OCI-LY7 (cell line): ENCODE results near the gene PHKB. TPM values are rescaled to one million over a fixed set of nuclear protein-coding genes. Genes with fewer than 3 reads are reported as not detected.

Experiments used
- BruUV-seq: library from RNA; stranded (reverse); fragments of 400-500 nt; replicated peaks from 2 replicates; lab custom pipeline; 2021; lab: Mats Ljungman, UMichigan
- CTCF ChIA-PET: fragments of 300-600 bp; sonication (Branson Sonifier 250); formaldehyde crosslinking; loops from one replicate; lab custom pipeline; 2022; ENCODE audit warnings: antibody characterized with exemption; ENCODE audit not compliant: unreplicated experiment; lab: Charles Lee
- POLR2A ChIA-PET: fragments of 300-600 bp; sonication (Branson Sonifier 250); formaldehyde crosslinking; loops from one replicate; lab custom pipeline; 2022; ENCODE audit warnings: antibody characterized with exemption; lab: Charles Lee
- DNase-seq: peaks from one replicate; pipeline ENCODE4 v3.0.0-alpha.2; 2015; ENCODE audit warnings: low spot score
- H2AFZ ChIP-seq: fragments of 200-600 bp; sonication (generic), shearing (Covaris generic); 2 replicates; pipeline ENCODE4 v1.6.1; 2014; ENCODE audit warnings: mild to moderate bottlenecking, antibody characterized with exemption, low read length, moderate library complexity
- H3K27ac ChIP-seq: fragments of 200-600 bp; sonication (generic); 2 replicates; pipeline ENCODE4 v1.5.1; 2014; ENCODE audit warnings: mixed run types, low read depth, mild to moderate bottlenecking, moderate library complexity, low read length, inconsistent platforms; ENCODE audit not compliant: poor library complexity, severe bottlenecking
- H3K36me3 ChIP-seq: fragments of 200-600 bp; sonication (generic); 2 replicates; pipeline ENCODE4 v1.6.1; 2014; ENCODE audit warnings: mild to moderate bottlenecking, antibody characterized with exemption, low read length, moderate library complexity, mixed read lengths; ENCODE audit not compliant: insufficient read depth
- H3K4me1 ChIP-seq: fragments of 200-600 bp; sonication (generic); 2 replicates; pipeline ENCODE4 v1.5.1; 2014; ENCODE audit warnings: mild to moderate bottlenecking, low read length; ENCODE audit not compliant: insufficient read depth, poor library complexity, severe bottlenecking
- H3K4me2 ChIP-seq: fragments of 200-600 bp; sonication (generic); 2 replicates; pipeline ENCODE4 v1.6.1; 2014; ENCODE audit warnings: mild to moderate bottlenecking, low read length
- H3K4me3 ChIP-seq: fragments of 200-600 bp; sonication (generic); 2 replicates; pipeline ENCODE4 v1.5.1; 2014; ENCODE audit warnings: mild to moderate bottlenecking, low read depth, low read length; ENCODE audit not compliant: poor library complexity, severe bottlenecking
- H3K79me2 ChIP-seq: fragments of 200-600 bp; sonication (generic); 2 replicates; pipeline ENCODE4 v1.6.1; 2016; ENCODE audit warnings: low read depth, mild to moderate bottlenecking, low read length, moderate library complexity, mixed read lengths; ENCODE audit not compliant: insufficient read depth
- H3K9me2 ChIP-seq: fragments of 200-600 bp; sonication (generic); 2 replicates; pipeline ENCODE4 v1.6.1; 2016; ENCODE audit warnings: mild to moderate bottlenecking, low read length, mixed read lengths; ENCODE audit not compliant: insufficient read depth
- H3K9me3 ChIP-seq: fragments of 200-600 bp; sonication (generic); 2 replicates; pipeline ENCODE4 v1.6.1; 2014; ENCODE audit warnings: mild to moderate bottlenecking, mixed run types, low read length, mixed read lengths
- H4K20me1 ChIP-seq: fragments of 200-600 bp; sonication (generic); 2 replicates; pipeline ENCODE4 v1.6.1; 2014; ENCODE audit warnings: mild to moderate bottlenecking, antibody characterized with exemption, low read length, moderate library complexity, mixed read lengths; ENCODE audit not compliant: insufficient read depth
- EZH2phosphoT487 ChIP-seq: fragments of 200-600 bp; sonication (generic); IDR thresholded peaks from 2 replicates; pipeline ENCODE4 v1.6.1; 2018; ENCODE audit warnings: low read depth, borderline replicate concordance, mild to moderate bottlenecking, mixed run types, antibody characterized with exemption, low read length, moderate library complexity, mixed read lengths
- intact Hi-C: fragments of 100-400 bp; cut with micrococcal nuclease; formaldehyde crosslinking; loops from one replicate; pipeline ENCODE4 v1.10.0; 2022; ENCODE audit not compliant: unreplicated experiment
- total RNA-seq, 2 experiments: library from RNA; depleted of rRNA in 1 of 2; stranded (reverse); fragments of >200 nt in 1 of 2; shearing (Covaris generic) in 1 of 2; gene quantifications; 2 replicates each; pipeline ENCODE4 v1.2.3, GENCODE V29; 2014 to 2022
- TF ChIP-seq, protein P1 (sequence below): fragments of 200-600 bp; sonication (generic); conservative IDR thresholded peaks from 2 replicates; pipeline ENCODE4 v1.5.1; 2014; ENCODE audit warnings: mild to moderate bottlenecking, antibody characterized with exemption, low read length, moderate library complexity, mixed read lengths

PHKB gene
- total RNA-seq, 2 experiments from 2014 or later: 56.9 to 93.1 TPM

DNA sequence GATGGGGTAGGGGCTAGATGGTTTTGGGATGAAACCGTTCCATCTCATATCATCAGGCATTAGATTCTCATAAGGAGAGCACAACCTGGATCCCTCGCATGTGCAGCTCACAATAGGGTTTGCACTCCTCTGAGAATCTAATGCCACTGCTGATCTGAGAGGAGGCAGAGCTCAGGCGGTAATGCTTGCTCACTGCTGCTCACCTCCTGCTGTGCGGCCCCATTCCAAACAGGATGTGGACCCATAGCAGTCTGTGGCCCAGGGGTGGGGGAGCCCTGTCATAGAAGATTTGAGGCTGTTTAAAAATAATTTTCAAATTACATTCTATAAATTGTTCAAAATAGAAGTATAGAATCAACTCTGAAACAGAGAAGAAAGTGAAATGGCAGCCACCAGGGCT is 50.8 kb downstream of the PHKB start:
- Histone ChIP-seq H3K4me3 (no peak overlapping the region), H2AFZ (no peak overlapping the region), H3K27ac (no peak overlapping the region), H4K20me1 (no peaks in the 10 kb centered on the region), H3K4me2 (no peak overlapping the region), H3K4me1 (peaks cover 5% of the 10 kb centered on the region), H3K9me3 (no peaks in the 10 kb centered on the region), H3K9me2 (no peaks in the 10 kb centered on the region), H3K36me3 (peaks cover 71% of the 10 kb centered on the region), H3K79me2 (no peaks in the 10 kb centered on the region)
- ChIA-PET POLR2A (interaction anchor here (0.9 to 1.6 kb wide), 2 partner anchors 51 to 56 kb away, joined by 4 read pairs; partner anchors contain the start of gene PHKB), CTCF (no interaction called here)
- no peak for DNase-seq
- TF ChIP-seq EZH2phosphoT487: no peak
- TF ChIP-seq, protein P1, sequence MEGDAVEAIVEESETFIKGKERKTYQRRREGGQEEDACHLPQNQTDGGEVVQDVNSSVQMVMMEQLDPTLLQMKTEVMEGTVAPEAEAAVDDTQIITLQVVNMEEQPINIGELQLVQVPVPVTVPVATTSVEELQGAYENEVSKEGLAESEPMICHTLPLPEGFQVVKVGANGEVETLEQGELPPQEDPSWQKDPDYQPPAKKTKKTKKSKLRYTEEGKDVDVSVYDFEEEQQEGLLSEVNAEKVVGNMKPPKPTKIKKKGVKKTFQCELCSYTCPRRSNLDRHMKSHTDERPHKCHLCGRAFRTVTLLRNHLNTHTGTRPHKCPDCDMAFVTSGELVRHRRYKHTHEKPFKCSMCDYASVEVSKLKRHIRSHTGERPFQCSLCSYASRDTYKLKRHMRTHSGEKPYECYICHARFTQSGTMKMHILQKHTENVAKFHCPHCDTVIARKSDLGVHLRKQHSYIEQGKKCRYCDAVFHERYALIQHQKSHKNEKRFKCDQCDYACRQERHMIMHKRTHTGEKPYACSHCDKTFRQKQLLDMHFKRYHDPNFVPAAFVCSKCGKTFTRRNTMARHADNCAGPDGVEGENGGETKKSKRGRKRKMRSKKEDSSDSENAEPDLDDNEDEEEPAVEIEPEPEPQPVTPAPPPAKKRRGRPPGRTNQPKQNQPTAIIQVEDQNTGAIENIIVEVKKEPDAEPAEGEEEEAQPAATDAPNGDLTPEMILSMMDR: no peak
- intact Hi-C loops: no loop called here
- no TSS peak for BruUV-seq

DNA sequence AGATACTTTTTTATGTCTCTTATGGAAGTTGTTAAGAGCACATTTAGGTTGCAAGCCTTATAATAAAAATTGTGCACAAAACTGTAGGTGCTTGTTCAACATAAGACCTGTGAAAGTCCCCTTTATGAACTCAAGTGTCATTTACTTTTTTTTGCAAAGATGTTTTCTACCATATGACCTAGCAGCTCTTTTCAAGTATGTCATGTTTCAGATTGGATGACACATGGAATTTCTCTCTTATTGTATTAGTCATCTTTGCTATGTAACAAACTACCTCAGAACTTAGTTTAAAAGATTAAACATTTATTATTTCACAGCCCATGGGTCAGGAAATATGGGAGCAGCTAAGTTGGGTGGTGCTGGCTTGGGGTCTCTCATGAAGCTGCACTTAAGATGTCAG is 57.9 kb downstream of the PHKB start:
- BruUV-seq: no TSS peak
- TF ChIP-seq, protein P1: no peak
- TF ChIP-seq EZH2phosphoT487: no peak
- H4K20me1 ChIP-seq: peaks cover 6% of the 10 kb centered on the region; the same call in 1 of the 2 replicates
- CTCF ChIA-PET: no interaction called here
- peaks cover 55% of the 10 kb centered on the region for H3K36me3 ChIP-seq
- POLR2A ChIA-PET: no interaction called here
- peaks cover 14% of the 10 kb centered on the region for H3K4me1 ChIP-seq
- no peak for DNase-seq
- H3K27ac ChIP-seq: no peak overlapping the region
- no peak overlapping the region for H2AFZ ChIP-seq
- no peaks in the 10 kb centered on the region for H3K9me3 ChIP-seq
- H3K79me2 ChIP-seq: no peaks in the 10 kb centered on the region; the same call in 1 of the 2 replicates
- intact Hi-C loops: no loop called here
- no peak overlapping the region for H3K4me3 ChIP-seq
- no peak overlapping the region for H3K4me2 ChIP-seq
- H3K9me2 ChIP-seq: no peaks in the 10 kb centered on the region

DNA sequence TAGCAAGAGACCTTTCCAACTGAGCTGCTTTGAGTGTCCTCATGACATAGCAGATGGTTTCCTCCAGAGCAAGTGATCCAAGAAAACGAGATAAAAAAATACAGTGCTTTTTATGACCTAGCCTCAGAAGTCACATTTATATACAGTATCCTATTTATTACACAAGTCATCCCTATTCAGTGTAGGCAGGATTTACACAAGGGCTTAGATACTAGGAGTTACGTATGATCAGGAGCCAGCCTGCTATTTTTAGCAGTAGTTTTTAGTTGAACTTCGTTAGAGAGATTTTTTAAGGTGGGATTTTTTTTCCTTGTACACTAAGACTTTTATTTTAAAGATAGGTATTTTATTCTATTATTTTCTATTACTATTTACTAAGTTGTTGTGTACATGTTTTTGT is 58.4 kb downstream of the PHKB start:
- no TSS peak for BruUV-seq
- peaks cover 14% of the 10 kb centered on the region for H3K4me1 ChIP-seq
- H3K27ac ChIP-seq: no peak overlapping the region
- peaks cover 49% of the 10 kb centered on the region for H3K36me3 ChIP-seq
- ChIA-PET CTCF (no interaction called here), POLR2A (interaction anchor here (0.5 to 1.7 kb wide), 3 partner anchors 9 to 12 kb away, joined by 3 to 10 read pairs (median 4); no protein-coding TSS in a partner anchor)
- no peaks in the 10 kb centered on the region for H3K9me3 ChIP-seq
- TF ChIP-seq, protein P1: no peak
- TF ChIP-seq EZH2phosphoT487: no peak
- no peak overlapping the region for H3K4me3 ChIP-seq
- H3K79me2 ChIP-seq: peaks cover 4% of the 10 kb centered on the region; the same call in 1 of the 2 replicates
- intact Hi-C loops: no loop called here
- no peaks in the 10 kb centered on the region for H3K9me2 ChIP-seq
- no peak overlapping the region for H3K4me2 ChIP-seq
- no peak overlapping the region for H2AFZ ChIP-seq
- peaks cover 8% of the 10 kb centered on the region; the same call in 1 of the 2 replicates for H4K20me1 ChIP-seq
- DNase-seq: no peak
